K562 (cell line): ENCODE results near the gene TBX6. TPM values are rescaled to one million over a fixed set of nuclear protein-coding genes. Genes with fewer than 3 reads are reported as not detected.

Experiments used
- ATAC-seq: fragments of 200-7000 bp; cut with Tn5 transposase; 3 replicates; pipeline ENCODE4 v1.9.1; 2020; ENCODE audit warnings: moderate library complexity
- BruUV-seq: library from RNA; stranded (reverse); fragments of 400-500 nt; replicated peaks from 2 replicates; lab custom pipeline; 2021; lab: Mats Ljungman, UMichigan
- CTCF ChIA-PET: fragments of 300-600 bp; formaldehyde crosslinking; extraction: SDS; loops from one replicate; lab custom pipeline; 2021; ENCODE audit warnings: low intra/inter-chr PET ratio; lab: Yijun Ruan, JAX
- POLR2A ChIA-PET: fragments of 300-600, 350-650 bp; sonication (Branson Sonifier 250); formaldehyde crosslinking; extraction: SDS; loops from one replicate; lab custom pipeline; 2021; ENCODE audit warnings: antibody characterized with exemption, inconsistent platforms; lab: Yijun Ruan, JAX
- DNase-seq, 4 experiments: peaks; one replicate each; pipeline versions ENCODE4 v3.0.0 to v3.0.0-alpha.2; 2011 to 2018; ENCODE audit warnings: low spot score in 3 of 4, mixed read lengths in 3 of 4; ENCODE audit errors: extremely low read depth in 1 of 4
- FAIRE-seq: peaks from 2 replicates; lab custom pipeline; 2011; peaks lifted over from hg19 to GRCh38; lab: Jason Lieb, UNC
- H2AFZ ChIP-seq: 2 replicates; pipeline ENCODE4 v1.6.0; 2011; ENCODE audit warnings: low read depth, low read length, control low read depth, inconsistent platforms
- H3K27ac ChIP-seq: fragments of 200-600 bp; 3 replicates; pipeline ENCODE4 v1.8.0; 2011; ENCODE audit warnings: low read depth, mild to moderate bottlenecking, control low read depth, inconsistent platforms, low read length, moderate library complexity, mixed read lengths; ENCODE audit errors: extremely low read depth
- H3K27me3 ChIP-seq, 2 experiments: fragments of 300-600 bp in 1 of 2; 2 replicates in 1 of 2; 3 replicates in 1 of 2; pipeline versions ENCODE4 v1.6.0 to v1.8.0; 2011; ENCODE audit warnings: inconsistent platforms in 2 of 2, low read length in 2 of 2, mild to moderate bottlenecking in 1 of 2, mixed read lengths in 1 of 2, moderate library complexity in 1 of 2; ENCODE audit not compliant: control insufficient read depth in 2 of 2, insufficient read depth in 2 of 2
- H3K36me3 ChIP-seq: fragments of 300-600 bp; 3 replicates; pipeline ENCODE4 v1.8.0; 2011; ENCODE audit warnings: mild to moderate bottlenecking, low read length, inconsistent platforms; ENCODE audit not compliant: control insufficient read depth, insufficient read depth
- H3K4me1 ChIP-seq, 2 experiments: fragments of 200-600 bp in 1 of 2; replicated peaks in 1 of 2; 2 replicates in 1 of 2; 3 replicates in 1 of 2; pipeline versions ENCODE4 v1.5.1 to v1.8.0; 2011; ENCODE audit warnings: inconsistent platforms in 2 of 2, low read length in 2 of 2, mild to moderate bottlenecking in 1 of 2, mixed read lengths in 1 of 2, moderate library complexity in 1 of 2; ENCODE audit not compliant: control insufficient read depth in 2 of 2, insufficient read depth in 2 of 2
- H3K4me2 ChIP-seq: 2 replicates; pipeline ENCODE4 v1.6.1; 2011; ENCODE audit warnings: low read length, control low read depth, inconsistent platforms, mixed read lengths; ENCODE audit not compliant: insufficient read depth
- H3K4me3 ChIP-seq: fragments of 200-600 bp; sonication (generic), shearing (Covaris generic); 2 replicates; pipeline ENCODE4 v1.5.1; 2016; ENCODE audit warnings: control low read depth, inconsistent platforms
- H3K79me2 ChIP-seq: fragments of 200-600 bp; 3 replicates; pipeline ENCODE4 v1.8.0; 2011; ENCODE audit warnings: low read length, inconsistent platforms; ENCODE audit not compliant: control insufficient read depth, insufficient read depth
- H3K9ac ChIP-seq, 2 experiments: 2 replicates each; pipeline versions ENCODE4 v1.6.0 to v1.6.1; 2011; ENCODE audit warnings: low read depth in 2 of 2, low read length in 2 of 2, control low read depth in 1 of 2, inconsistent platforms in 1 of 2, mild to moderate bottlenecking in 1 of 2, mixed read lengths in 1 of 2; ENCODE audit not compliant: insufficient read depth in 1 of 2
- H3K9me1 ChIP-seq: one replicate; pipeline ENCODE4 v1.6.0; 2011; ENCODE audit warnings: inconsistent platforms, mild to moderate bottlenecking, low read length, moderate library complexity; ENCODE audit not compliant: control insufficient read depth, insufficient read depth
- H3K9me3 ChIP-seq: replicated peaks from 2 replicates; pipeline ENCODE4 v1.5.1; 2011; ENCODE audit warnings: low read depth, low read length, inconsistent platforms; ENCODE audit not compliant: control insufficient read depth, insufficient read depth
- H4K20me1 ChIP-seq: replicated peaks from 2 replicates; pipeline ENCODE4 v1.6.1; 2011; ENCODE audit warnings: low read length, inconsistent platforms, mixed read lengths; ENCODE audit not compliant: control insufficient read depth, insufficient read depth
- EGR1 ChIP-seq: fragments of 450-650 bp; conservative IDR thresholded peaks from 2 replicates; pipeline ENCODE4 v1.6.1; 2017; ENCODE audit warnings: mild to moderate bottlenecking
- WGBS: fragments of 100-300 bp; shearing (Covaris generic); methylation state at CpG from one replicate; pipeline ENCODE4 v1.1.6; 2016; ENCODE audit warnings: low coverage, mixed read lengths; ENCODE audit not compliant: insufficient coverage; ENCODE audit errors: missing lambda C conversion rate; 5-methylcytosine and 5-hydroxymethylcytosine counted together
- in situ Hi-C: fragments of 300-500 bp; cut with MboI; formaldehyde crosslinking; loops from 4 replicates; pipeline ENCODE4 v1.15.0; 2018; ENCODE audit warnings: inconsistent platforms, mixed read lengths
- intact Hi-C: fragments of 100-400 bp; cut with micrococcal nuclease; formaldehyde crosslinking; loops from 2 replicates; pipeline ENCODE4 v1.14.2; 2022
- polyA plus RNA-seq, 8 experiments: library from polyadenylated mRNA; depleted of rRNA in 4 of 8; stranded (reverse) in 5 of 8; unstranded in 3 of 8; fragments of >200 nt; fragmentation: Nextera tagmentation in 2 of 8; fragmentation: Illumina TruSeq in 1 of 8; extraction: Ambion mirVana in 2 of 8; extraction: Trizol in 1 of 8; gene quantifications; 2 replicates each; pipeline versions ENCODE4 v1.2.1 to v1.2.3, GENCODE V29; 2011 to 2014; ENCODE audit warnings: inconsistent platforms in 1 of 8, missing spikeins in 1 of 8
- total RNA-seq, 7 experiments: library from RNA; depleted of rRNA in 6 of 7; stranded (reverse); fragments of >200 nt in 6 of 7; fragmentation: Illumina TruSeq in 2 of 7; extraction: Trizol in 2 of 7; gene quantifications; 2 replicates each; pipeline versions ENCODE4 v1.2.1 to v1.2.3, GENCODE V29; 2011 to 2021; ENCODE audit warnings: low replicate concordance in 1 of 7
- TF ChIP-seq, protein P1 (sequence below), 2 experiments: fragments of 150-350 bp in 1 of 2; IDR thresholded peaks; 2 replicates each; pipeline ENCODE4 v1.6.1; 2012 to 2016; ENCODE audit warnings: low read depth in 2 of 2, low read length in 2 of 2, mild to moderate bottlenecking in 1 of 2, moderate library complexity in 1 of 2

TBX6 gene
- total and polyA plus RNA-seq, 9 of the 15 experiments (the other 6 are each of a cell fraction or from before 2014, with no cell fraction given): 0.07 to 0.58 (median 0.11) TPM; not detected in 2

DNA sequence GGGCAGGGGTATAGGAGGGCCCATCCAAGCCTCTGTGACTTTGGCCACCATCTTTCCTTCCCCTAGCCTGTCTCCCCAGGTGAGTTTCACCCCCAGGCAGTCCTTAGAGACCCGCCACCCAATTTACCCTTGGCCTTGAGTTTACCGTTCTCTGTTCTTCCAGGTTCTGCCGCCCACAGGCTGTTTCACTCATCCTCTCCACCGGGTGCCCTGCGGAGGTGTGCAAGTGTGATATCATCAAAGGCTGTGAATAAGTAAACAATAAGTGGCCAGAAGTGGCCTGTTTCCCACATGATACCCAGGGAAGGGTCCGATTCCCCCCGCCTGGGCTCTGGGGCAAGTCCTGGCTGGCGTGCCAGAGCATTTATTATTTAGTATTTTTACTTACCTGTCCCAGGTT is 45.5 kb downstream of the TBX6 start:
- Histone ChIP-seq H3K27ac (no peak overlapping the region), H3K79me2 (no peaks in the 10 kb centered on the region), H3K4me2 (no peak overlapping the region), H3K4me1 (peaks cover 0 to 5% of the 10 kb centered on the region in 2 experiments; a peak in 3 of 5 replicates), H3K9ac (no peak overlapping the region), H3K4me3 (no peak overlapping the region), H3K9me3 (no peaks in the 10 kb centered on the region), H3K36me3 (no peaks in the 10 kb centered on the region), H2AFZ (no peak overlapping the region), H3K27me3 (no peaks in the 10 kb centered on the region; a peak in 1 of 5 replicates), H4K20me1 (no peaks in the 10 kb centered on the region), H3K9me1 (no peaks in the 10 kb centered on the region)
- CTCF ChIA-PET: no interaction called here
- BruUV-seq: no TSS peak
- DNase-seq: no peak
- in situ Hi-C loops: no loop called here
- POLR2A ChIA-PET: no interaction called here
- WGBS: 14% methylated on average over 5 of the region's 8 CpGs
- intact Hi-C loops: loop anchor here (5.0 kb wide), 1 partner anchor 46 kb away; the partner anchor contains the start of gene TBX6
- no peak for FAIRE-seq
- ATAC-seq: peak; percentile 29; the same call in 1 of the 3 replicates
- TF ChIP-seq, protein P1, sequence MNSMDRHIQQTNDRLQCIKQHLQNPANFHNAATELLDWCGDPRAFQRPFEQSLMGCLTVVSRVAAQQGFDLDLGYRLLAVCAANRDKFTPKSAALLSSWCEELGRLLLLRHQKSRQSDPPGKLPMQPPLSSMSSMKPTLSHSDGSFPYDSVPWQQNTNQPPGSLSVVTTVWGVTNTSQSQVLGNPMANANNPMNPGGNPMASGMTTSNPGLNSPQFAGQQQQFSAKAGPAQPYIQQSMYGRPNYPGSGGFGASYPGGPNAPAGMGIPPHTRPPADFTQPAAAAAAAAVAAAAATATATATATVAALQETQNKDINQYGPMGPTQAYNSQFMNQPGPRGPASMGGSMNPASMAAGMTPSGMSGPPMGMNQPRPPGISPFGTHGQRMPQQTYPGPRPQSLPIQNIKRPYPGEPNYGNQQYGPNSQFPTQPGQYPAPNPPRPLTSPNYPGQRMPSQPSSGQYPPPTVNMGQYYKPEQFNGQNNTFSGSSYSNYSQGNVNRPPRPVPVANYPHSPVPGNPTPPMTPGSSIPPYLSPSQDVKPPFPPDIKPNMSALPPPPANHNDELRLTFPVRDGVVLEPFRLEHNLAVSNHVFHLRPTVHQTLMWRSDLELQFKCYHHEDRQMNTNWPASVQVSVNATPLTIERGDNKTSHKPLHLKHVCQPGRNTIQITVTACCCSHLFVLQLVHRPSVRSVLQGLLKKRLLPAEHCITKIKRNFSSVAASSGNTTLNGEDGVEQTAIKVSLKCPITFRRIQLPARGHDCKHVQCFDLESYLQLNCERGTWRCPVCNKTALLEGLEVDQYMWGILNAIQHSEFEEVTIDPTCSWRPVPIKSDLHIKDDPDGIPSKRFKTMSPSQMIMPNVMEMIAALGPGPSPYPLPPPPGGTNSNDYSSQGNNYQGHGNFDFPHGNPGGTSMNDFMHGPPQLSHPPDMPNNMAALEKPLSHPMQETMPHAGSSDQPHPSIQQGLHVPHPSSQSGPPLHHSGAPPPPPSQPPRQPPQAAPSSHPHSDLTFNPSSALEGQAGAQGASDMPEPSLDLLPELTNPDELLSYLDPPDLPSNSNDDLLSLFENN (IDR thresholded peaks at IDR 0.05; ENCODE audit: low read depth in 2 of 2, low read length in 2 of 2): no peak
- TF ChIP-seq EGR1: peak; percentile 57; the same call in 1 of the 2 replicates
